Non-pigmented ciliary epithelial cell (primary cell): ENCODE data around the gene LRRC59.
"Not testable (repeated sequence)": the region's sequence is repeated elsewhere in the genome, so short reads cannot be mapped to it uniquely, and the experiment has no call there.

Source experiments
- DNase-seq: peaks from one replicate; pipeline ENCODE4 v3.0.0-alpha.2; 2010; ENCODE audit warnings: low read depth

The LRRC59 gene

DNA sequence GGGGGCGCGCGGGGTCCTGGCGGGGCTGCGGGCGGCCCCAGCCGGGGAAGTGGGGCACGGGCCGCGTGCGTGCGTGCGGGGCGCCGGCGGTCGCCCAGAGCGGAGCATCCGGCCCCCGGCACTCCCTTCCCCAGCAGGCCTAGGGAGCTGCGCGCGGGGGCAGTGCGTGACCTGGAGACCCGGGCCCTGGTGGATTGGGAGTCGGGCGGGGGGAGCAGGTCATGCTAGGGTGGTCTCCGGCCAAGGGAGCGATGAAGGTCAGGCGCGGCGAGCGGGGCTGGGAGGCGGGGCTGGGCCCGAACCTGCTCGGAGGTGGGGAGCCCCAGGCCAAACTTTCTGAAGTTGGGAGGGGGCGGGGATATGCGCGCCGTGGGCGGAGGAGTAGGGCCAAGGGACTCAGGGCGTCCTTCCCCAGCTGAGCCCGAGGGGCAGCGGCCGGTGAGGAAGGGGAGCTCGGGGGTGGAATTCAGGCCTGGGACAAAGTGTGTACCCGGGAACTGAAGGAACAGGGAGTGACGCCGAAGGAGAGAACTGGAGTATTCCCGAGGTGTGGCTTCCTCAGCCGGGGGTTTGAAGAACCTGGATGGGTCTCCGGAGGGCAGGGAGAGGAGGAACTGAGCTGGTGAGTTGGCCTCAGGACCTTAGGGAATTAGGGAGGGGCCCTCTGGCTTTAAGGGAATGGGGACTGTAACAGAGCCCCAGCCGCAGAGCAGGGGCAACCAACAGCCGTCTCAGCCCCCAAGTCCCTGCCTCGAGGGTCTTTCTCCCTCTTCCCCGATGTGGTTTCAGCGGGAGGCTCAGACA, 50.8 kb downstream of the LRRC59 start:
- no peak for DNase-seq

DNA sequence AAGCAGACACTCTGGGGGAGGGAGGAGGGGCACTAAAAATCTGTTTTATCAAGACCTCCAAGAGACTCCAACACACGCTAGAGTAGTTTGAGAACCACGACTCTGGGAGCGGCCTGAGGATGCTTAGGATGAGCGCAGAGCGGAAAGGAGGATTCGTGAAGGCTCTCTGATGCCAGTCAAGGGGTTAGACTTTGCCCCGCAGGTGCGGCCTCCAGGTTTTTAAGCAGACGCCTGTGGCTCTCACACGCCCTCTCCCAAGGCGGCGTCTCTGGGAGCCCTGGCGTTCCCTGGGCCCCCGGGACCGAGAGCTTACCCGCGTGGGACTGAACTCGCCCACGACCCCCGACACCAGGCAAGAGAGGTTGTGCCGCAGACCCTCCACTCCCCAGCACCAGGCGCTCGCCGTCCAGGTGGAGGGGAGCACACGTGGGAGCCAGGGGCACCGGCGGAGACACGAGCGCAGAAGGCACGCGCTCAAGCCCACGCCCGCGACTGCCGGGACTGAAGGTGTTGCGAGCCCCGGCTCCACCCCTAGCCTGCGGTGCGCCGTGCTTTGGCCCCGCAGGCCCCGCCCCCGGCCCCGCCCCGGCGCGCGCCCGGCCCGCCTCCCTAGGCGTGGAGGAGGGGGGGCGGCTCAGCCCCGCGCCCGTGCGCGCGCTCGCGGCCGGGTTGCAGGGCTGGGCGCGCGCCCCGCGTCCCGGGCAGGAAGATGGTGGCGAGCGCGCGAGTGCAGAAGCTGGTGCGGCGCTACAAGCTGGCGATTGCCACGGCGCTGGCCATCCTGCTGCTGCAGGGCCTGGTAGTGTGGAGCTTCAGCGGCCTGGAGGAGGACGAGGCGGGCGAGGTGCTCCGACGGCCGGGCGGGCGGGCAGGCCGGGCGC, 51.7 kb downstream of the LRRC59 start, which contains the start of gene XYLT2:
TSS of gene XYLT2 (plus strand) at position 695 of the 881 bp plus-strand sequence. CDS start at position 710, 15 bp downstream.
- DNase-seq: no peak

DNA sequence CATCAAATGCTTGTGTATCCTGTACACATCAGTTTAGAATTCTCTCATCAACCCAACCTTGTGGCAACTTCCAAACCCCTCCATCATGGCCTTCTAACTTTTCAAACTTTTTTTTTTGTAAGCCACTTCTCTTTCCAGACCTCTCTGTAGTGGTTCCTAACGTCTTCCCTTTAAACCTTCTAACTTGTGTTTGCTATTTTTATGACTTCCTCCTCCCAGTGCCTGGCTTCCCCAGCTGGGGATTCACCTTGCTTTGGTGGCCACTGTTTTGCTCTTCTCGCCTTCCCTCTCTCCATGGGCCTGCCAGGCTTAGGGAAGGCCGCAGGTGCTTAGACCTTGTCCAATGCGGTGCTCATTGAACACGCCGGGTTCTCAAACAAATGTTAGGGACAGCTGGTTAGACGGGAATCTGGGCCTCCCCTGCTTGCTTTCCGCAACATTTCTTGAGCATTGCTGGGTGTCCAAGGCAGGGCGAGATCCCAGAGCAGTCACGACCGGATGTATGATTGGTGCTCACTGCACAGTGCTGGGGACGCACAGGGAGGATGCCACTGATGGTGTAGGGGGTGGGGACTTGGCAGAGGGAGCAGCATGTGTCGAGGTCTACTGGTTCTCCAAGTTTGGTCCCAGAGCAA, 52.5 kb downstream of the LRRC59 start:
- no peak for DNase-seq

DNA sequence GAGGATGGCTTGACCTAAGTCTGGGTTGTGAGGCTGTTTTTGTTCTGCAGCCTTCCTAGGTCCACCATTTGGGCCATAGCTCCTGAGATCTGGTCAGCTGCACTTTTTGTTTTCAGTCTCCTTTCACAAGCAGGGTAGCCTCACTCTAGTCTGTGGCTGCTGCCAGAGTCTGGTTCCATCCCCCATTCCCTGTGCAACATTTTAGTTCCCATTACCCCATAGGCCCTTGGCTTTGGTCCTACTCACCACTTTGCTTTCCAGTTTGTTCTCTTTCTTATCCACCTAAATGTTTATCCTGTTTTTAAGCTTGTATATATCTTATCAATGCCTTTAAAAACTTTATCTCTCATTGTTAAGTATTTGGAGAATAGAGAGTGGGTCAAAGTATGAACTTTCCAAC, 57.9 kb downstream of the LRRC59 start:
- no peak for DNase-seq

GRCh38 chr17:50338645-50339044, 58.7 kb downstream of the LRRC59 start:
- DNase-seq: no peak

GRCh38 chr17:50337956-50338355, 59.4 kb downstream of the LRRC59 start:
- no peak for DNase-seq

GRCh38 chr17:50333291-50334057, 63.8 kb downstream of the LRRC59 start:
- DNase-seq: not testable (repeated sequence)

DNA sequence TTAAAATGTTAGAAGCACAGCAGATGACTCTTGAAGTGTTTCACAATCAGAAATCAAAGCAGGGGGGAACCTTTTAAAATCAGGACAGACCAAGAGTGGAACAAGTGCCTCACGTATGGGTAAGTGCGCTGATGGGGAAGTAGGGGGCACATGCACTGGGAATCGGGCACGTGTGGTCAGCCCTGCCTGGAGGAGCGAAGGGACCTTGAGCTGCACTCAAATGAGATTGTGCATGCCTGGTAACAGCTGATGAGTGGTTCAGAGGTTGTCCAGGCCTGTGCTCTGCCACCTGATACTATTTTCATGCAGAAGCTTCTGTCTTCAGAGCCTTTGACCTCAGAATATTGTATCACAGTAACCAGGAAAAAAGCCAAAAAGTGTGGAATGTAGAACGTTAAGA, 65.1 kb downstream of the LRRC59 start:
- no peak for DNase-seq
